ENCODE data around the gene SPAG17. TPM values are rescaled to one million over a fixed set of nuclear protein-coding genes. Genes with fewer than 3 reads are reported as not detected.

The SPAG17 gene
- polyA plus RNA-seq, 4 donors: 0.03 to 0.55 TPM; not detected in 2

DNA sequence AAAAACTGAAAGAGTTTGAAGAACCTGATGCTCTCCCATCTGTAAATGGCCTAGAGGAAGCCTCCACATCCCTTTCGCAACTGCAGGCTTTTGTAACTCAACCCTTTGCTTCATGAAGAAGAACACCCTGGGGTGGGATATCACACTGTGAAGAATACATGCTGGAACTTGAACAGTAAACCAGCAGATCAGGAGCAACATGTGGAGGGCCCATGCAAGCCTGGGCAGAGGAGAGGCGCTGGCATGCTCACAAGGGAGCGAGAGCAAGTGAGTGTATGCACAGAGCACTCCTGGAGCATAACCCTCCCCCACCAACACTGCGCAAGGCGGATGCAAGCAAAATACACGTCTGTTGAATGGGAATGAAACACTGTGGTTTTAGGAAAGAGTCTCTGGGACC lies 24.6 kb upstream of the SPAG17 start:
- H3K27me3 ChIP-seq (ENCODE audit: control insufficient read depth in 3 of 3, insufficient read depth in 3 of 3, low read length in 3 of 3): no peaks in the 10 kb centered on the region
- H3K27ac ChIP-seq (ENCODE audit: low read depth in 1 of 3, low read length in 2 of 3): no peak overlapping the region
- H3K36me3 ChIP-seq (ENCODE audit: control insufficient read depth in 3 of 3, insufficient read depth in 2 of 3, low read depth in 1 of 3, low read length in 3 of 3): no peaks in the 10 kb centered on the region
- FAIRE-seq (no peak), DNase-seq (no peak)
- H3K4me3 ChIP-seq (ENCODE audit: low read depth in 1 of 3, low read length in 3 of 3): no peak overlapping the region
- 75 to 77% (median 76%) methylated on average over 6 of the region's 6 CpGs for WGBS, 3 donors
- H3K4me1 ChIP-seq (ENCODE audit: control insufficient read depth in 3 of 3, insufficient read depth in 2 of 3, low read depth in 1 of 3, low read length in 2 of 3): no peaks in the 10 kb centered on the region
- H3K9me3 ChIP-seq (ENCODE audit: control insufficient read depth in 2 of 2, insufficient read depth in 1 of 2, low read depth in 1 of 2, low read length in 1 of 2): no peaks in the 10 kb centered on the region

DNA sequence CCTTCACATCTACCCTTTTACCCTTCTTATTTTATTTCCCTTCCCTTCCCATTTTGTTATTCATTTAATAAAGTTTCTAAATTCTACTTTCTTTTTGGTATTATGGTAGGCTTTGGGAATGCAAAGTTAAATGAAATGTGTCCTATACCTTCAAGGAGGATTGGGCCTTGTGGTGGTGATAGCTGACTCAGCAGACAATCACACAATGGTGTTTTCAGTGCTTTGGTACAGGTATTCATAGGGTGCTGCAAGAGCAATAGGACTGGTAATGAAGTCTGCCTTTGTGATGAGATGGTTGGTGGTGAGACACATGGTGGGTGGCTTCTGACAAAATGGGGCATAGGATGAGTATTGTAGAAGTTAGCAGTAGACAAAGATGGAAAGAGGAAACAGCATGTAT lies 21.9 kb upstream of the SPAG17 start:
- H3K9me3 ChIP-seq (ENCODE audit: control insufficient read depth in 2 of 2, insufficient read depth in 1 of 2, low read depth in 1 of 2, low read length in 1 of 2): no peaks in the 10 kb centered on the region
- no peaks in the 10 kb centered on the region for H3K4me1 ChIP-seq (ENCODE audit: control insufficient read depth in 3 of 3, insufficient read depth in 2 of 3, low read depth in 1 of 3, low read length in 2 of 3)
- H3K4me3 ChIP-seq (ENCODE audit: low read depth in 1 of 3, low read length in 3 of 3): no peak overlapping the region
- H3K27ac ChIP-seq (ENCODE audit: low read depth in 1 of 3, low read length in 2 of 3): no peak overlapping the region
- DNase-seq: no peak
- FAIRE-seq: no peak
- no peaks in the 10 kb centered on the region for H3K36me3 ChIP-seq (ENCODE audit: control insufficient read depth in 3 of 3, insufficient read depth in 2 of 3, low read depth in 1 of 3, low read length in 3 of 3)
- H3K27me3 ChIP-seq (ENCODE audit: control insufficient read depth in 3 of 3, insufficient read depth in 3 of 3, low read length in 3 of 3): no peaks in the 10 kb centered on the region

DNA sequence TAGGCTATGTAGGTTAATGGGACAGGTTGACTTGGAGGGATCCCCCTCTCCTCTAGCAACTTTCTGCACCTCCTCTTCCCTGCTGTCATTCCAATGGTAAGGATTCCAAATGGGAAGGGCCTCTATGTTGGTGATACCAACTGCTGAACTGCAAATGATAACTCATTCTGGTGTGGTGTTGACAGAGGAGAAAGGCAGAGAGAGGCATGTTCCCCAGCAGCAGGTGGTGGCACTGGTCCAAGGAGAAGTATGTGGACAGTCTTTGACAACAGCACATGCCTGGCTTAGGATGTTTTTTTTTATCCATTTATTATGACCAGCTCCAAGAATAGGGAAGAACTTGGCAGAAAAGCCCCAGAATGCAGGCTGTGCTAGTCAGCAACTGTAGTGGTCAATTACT lies 19.6 kb upstream of the SPAG17 start:
- DNase-seq (no peak), FAIRE-seq (no peak)
- Histone ChIP-seq H3K4me1 (ENCODE audit: control insufficient read depth in 3 of 3, insufficient read depth in 2 of 3, low read depth in 1 of 3, low read length in 2 of 3) (no peaks in the 10 kb centered on the region), H3K4me3 (ENCODE audit: low read depth in 1 of 3, low read length in 3 of 3) (no peak overlapping the region), H3K27me3 (ENCODE audit: control insufficient read depth in 3 of 3, insufficient read depth in 3 of 3, low read length in 3 of 3) (no peaks in the 10 kb centered on the region), H3K9me3 (ENCODE audit: control insufficient read depth in 2 of 2, insufficient read depth in 1 of 2, low read depth in 1 of 2, low read length in 1 of 2) (no peaks in the 10 kb centered on the region), H3K27ac (ENCODE audit: low read depth in 1 of 3, low read length in 2 of 3) (no peak overlapping the region), H3K36me3 (ENCODE audit: control insufficient read depth in 3 of 3, insufficient read depth in 2 of 3, low read depth in 1 of 3, low read length in 3 of 3) (no peaks in the 10 kb centered on the region)

DNA sequence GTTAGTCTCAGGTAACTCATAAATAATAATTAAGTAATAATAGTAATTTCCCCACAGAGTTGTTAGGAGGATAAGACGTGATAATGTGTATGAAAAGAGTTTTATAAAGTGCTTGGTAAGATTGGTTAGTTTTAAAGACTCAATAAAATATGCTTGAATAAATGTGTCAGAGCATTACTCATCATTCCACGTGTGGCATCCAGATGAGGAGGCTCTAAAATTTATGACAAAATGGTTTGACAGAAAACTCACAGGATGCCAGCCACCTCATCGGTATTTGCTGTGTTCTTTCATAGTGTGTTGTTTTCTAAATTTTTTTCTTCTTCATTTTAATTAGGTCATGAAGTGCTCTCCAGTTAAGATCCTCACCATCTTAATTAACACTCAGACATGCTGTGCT lies 19.1 kb upstream of the SPAG17 start:
- H3K4me1 ChIP-seq (ENCODE audit: control insufficient read depth in 3 of 3, insufficient read depth in 2 of 3, low read depth in 1 of 3, low read length in 2 of 3): no peaks in the 10 kb centered on the region
- H3K4me3 ChIP-seq (ENCODE audit: low read depth in 1 of 3, low read length in 3 of 3): no peak overlapping the region
- H3K36me3 ChIP-seq (ENCODE audit: control insufficient read depth in 3 of 3, insufficient read depth in 2 of 3, low read depth in 1 of 3, low read length in 3 of 3): no peaks in the 10 kb centered on the region
- FAIRE-seq: no peak
- H3K27ac ChIP-seq (ENCODE audit: low read depth in 1 of 3, low read length in 2 of 3): no peak overlapping the region
- H3K27me3 ChIP-seq (ENCODE audit: control insufficient read depth in 3 of 3, insufficient read depth in 3 of 3, low read length in 3 of 3): no peaks in the 10 kb centered on the region
- no peak for DNase-seq
- WGBS, 3 donors: 71 to 84% (median 80%) methylated on average over 3 of the region's 3 CpGs
- no peaks in the 10 kb centered on the region for H3K9me3 ChIP-seq (ENCODE audit: control insufficient read depth in 2 of 2, insufficient read depth in 1 of 2, low read depth in 1 of 2, low read length in 1 of 2)

DNA sequence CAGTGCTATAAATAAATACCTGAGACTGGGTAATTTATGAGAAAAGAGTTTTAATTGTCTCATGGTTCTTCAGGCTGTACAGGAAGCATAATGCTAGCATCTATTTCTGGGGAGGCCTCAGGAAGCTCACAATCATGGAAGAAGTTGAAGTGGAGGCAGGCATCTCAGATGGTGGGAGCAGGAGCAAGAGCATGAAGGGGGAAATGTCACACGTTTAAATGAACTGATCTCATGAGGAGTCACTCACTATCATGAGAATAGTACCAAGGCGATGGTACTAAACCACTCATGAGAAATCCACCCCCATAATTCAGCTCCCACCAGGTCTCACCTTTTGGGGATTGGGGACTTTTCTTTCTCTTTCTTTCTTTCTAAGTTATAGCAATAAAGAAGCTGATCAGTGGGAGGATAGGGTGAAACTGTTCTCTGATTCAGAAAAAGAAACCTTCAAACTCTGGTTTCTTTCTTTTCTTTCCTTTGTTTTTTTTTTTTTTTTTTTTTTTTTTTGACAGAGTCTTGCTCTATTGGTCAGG lies 17.1 kb upstream of the SPAG17 start:
- FAIRE-seq (no peak), DNase-seq (no peak)
- 59 to 82% (median 75%) methylated on average over 2 of the region's 2 CpGs for WGBS, 3 donors
- Histone ChIP-seq H3K9me3 (ENCODE audit: control insufficient read depth in 2 of 2, insufficient read depth in 1 of 2, low read depth in 1 of 2, low read length in 1 of 2) (no peaks in the 10 kb centered on the region), H3K4me3 (ENCODE audit: low read depth in 1 of 3, low read length in 3 of 3) (no peak overlapping the region), H3K27ac (ENCODE audit: low read depth in 1 of 3, low read length in 2 of 3) (no peak overlapping the region), H3K27me3 (ENCODE audit: control insufficient read depth in 3 of 3, insufficient read depth in 3 of 3, low read length in 3 of 3) (no peaks in the 10 kb centered on the region), H3K4me1 (ENCODE audit: control insufficient read depth in 3 of 3, insufficient read depth in 2 of 3, low read depth in 1 of 3, low read length in 2 of 3) (no peaks in the 10 kb centered on the region), H3K36me3 (ENCODE audit: control insufficient read depth in 3 of 3, insufficient read depth in 2 of 3, low read depth in 1 of 3, low read length in 3 of 3) (no peaks in the 10 kb centered on the region)

DNA sequence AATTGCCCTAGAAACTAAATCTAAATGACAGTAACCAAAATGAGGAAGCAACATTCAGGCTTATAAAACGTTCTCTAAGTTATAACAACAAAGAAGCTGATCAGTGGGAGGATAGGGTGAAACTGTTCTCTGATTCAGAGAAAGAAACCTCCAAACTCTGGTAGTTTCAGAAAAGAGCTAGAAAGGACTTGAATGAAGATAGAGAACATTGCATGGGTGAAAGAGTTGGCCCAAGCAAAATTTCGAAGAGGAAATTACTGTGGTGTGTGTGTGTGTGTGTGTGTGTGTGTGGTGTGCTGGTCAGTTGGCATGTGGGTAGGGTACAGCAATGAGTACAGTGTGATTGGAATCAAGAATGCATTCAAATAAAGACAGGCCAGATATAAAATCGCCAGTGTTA lies 16.5 kb upstream of the SPAG17 start:
- Histone ChIP-seq H3K27me3 (ENCODE audit: control insufficient read depth in 3 of 3, insufficient read depth in 3 of 3, low read length in 3 of 3) (no peaks in the 10 kb centered on the region), H3K27ac (ENCODE audit: low read depth in 1 of 3, low read length in 2 of 3) (no peak overlapping the region), H3K36me3 (ENCODE audit: control insufficient read depth in 3 of 3, insufficient read depth in 2 of 3, low read depth in 1 of 3, low read length in 3 of 3) (no peaks in the 10 kb centered on the region), H3K9me3 (ENCODE audit: control insufficient read depth in 2 of 2, insufficient read depth in 1 of 2, low read depth in 1 of 2, low read length in 1 of 2) (no peaks in the 10 kb centered on the region), H3K4me1 (ENCODE audit: control insufficient read depth in 3 of 3, insufficient read depth in 2 of 3, low read depth in 1 of 3, low read length in 2 of 3) (no peaks in the 10 kb centered on the region), H3K4me3 (ENCODE audit: low read depth in 1 of 3, low read length in 3 of 3) (no peak overlapping the region)
- no peak for DNase-seq
- 62 to 68% (median 65%) methylated on average over 3 of the region's 3 CpGs for WGBS, 3 donors
- no peak for FAIRE-seq

DNA sequence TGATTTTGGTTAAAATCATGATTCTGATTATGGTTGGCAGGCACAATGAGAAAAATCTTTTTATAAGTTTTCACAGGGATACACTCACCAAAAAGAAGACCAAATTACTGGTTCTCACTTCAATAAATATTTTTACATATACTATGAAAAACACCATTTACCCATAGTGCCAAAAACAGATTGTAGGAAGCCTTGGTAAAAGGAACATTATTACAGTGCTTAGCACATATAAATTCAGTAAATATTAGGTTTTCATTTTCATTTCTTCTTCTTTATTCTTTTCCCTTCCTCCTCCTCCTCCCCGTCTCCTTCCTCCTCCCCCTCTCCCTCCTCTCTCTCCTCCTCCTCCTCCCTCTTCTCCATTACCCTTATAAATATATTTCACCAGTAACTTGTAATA lies 15.8 kb upstream of the SPAG17 start:
- no peaks in the 10 kb centered on the region for H3K36me3 ChIP-seq (ENCODE audit: control insufficient read depth in 3 of 3, insufficient read depth in 2 of 3, low read depth in 1 of 3, low read length in 3 of 3)

DNA sequence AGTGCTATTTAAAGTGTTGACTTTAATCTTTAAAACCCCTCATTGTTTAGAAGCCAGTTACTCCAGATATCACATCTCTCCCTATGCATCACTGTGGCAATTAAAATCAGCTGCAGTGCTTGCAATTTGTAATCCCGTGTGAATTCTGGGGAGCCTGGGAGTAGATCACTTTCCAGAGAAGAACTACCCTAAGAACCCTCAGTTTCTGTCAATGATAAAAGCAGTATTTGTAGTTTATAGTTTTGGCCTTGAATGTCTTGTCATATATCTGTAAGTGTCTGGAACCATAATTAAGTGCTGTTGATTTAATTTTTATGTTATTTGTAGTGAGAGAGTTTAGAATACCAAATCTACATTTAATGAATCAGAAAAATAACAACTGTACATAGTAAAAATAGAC lies 5.5 kb upstream of the SPAG17 start:
- Histone ChIP-seq H3K4me1 (ENCODE audit: control insufficient read depth in 3 of 3, insufficient read depth in 2 of 3, low read depth in 1 of 3, low read length in 2 of 3) (peaks cover 0 to under 1% (median 0%) of the 10 kb centered on the region in 3 donors), H3K4me3 (ENCODE audit: low read depth in 1 of 3, low read length in 3 of 3) (no peak overlapping the region), H3K9me3 (ENCODE audit: control insufficient read depth in 2 of 2, insufficient read depth in 1 of 2, low read depth in 1 of 2, low read length in 1 of 2) (no peaks in the 10 kb centered on the region), H3K27me3 (ENCODE audit: control insufficient read depth in 3 of 3, insufficient read depth in 3 of 3, low read length in 3 of 3) (no peaks in the 10 kb centered on the region), H3K27ac (ENCODE audit: low read depth in 1 of 3, low read length in 2 of 3) (no peak overlapping the region), H3K36me3 (ENCODE audit: control insufficient read depth in 3 of 3, insufficient read depth in 2 of 3, low read depth in 1 of 3, low read length in 3 of 3) (no peaks in the 10 kb centered on the region)
- WGBS, 3 donors: 64 to 74% (median 70%) methylated on average over 1 of the region's 1 CpG
- no peak for FAIRE-seq
- no peak for DNase-seq

More for the DNA sequence above, 15.8 kb upstream of the SPAG17 start:
- WGBS, 3 donors: 50 to 79% (median 72%) methylated on average over 1 of the region's 1 CpG
- DNase-seq (no peak), FAIRE-seq (no peak)
- Histone ChIP-seq H3K4me1 (ENCODE audit: control insufficient read depth in 3 of 3, insufficient read depth in 2 of 3, low read depth in 1 of 3, low read length in 2 of 3) (no peaks in the 10 kb centered on the region), H3K27me3 (ENCODE audit: control insufficient read depth in 3 of 3, insufficient read depth in 3 of 3, low read length in 3 of 3) (no peaks in the 10 kb centered on the region), H3K27ac (ENCODE audit: low read depth in 1 of 3, low read length in 2 of 3) (no peak overlapping the region), H3K4me3 (ENCODE audit: low read depth in 1 of 3, low read length in 3 of 3) (no peak overlapping the region), H3K9me3 (ENCODE audit: control insufficient read depth in 2 of 2, insufficient read depth in 1 of 2, low read depth in 1 of 2, low read length in 1 of 2) (no peaks in the 10 kb centered on the region)

DNA sequence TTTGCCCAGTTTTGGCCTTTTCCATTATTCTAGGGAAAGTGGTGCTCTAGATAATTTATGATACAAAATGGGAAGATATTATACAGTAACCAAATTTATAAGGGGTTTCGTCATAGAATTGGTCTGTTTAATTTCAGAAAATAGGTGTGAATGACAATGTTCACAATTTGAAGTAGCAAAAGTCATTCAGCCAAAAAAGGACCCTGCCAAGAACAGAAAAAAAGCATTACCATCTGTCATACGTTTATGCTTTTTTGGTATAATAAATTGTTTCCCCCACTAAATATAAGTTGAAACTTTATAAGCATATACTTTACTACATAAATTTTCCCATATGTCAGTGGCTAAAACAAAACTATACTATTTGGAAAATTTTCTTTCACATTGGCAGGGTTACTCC lies 4.5 kb upstream of the SPAG17 start:
- FAIRE-seq: no peak
- no peaks in the 10 kb centered on the region for H3K9me3 ChIP-seq (ENCODE audit: control insufficient read depth in 2 of 2, insufficient read depth in 1 of 2, low read depth in 1 of 2, low read length in 1 of 2)
- no peaks in the 10 kb centered on the region for H3K36me3 ChIP-seq (ENCODE audit: control insufficient read depth in 3 of 3, insufficient read depth in 2 of 3, low read depth in 1 of 3, low read length in 3 of 3)
- H3K27me3 ChIP-seq (ENCODE audit: control insufficient read depth in 3 of 3, insufficient read depth in 3 of 3, low read length in 3 of 3): no peaks in the 10 kb centered on the region
- peaks cover 0 to 4% (median 0%) of the 10 kb centered on the region in 3 donors for H3K4me1 ChIP-seq (ENCODE audit: control insufficient read depth in 3 of 3, insufficient read depth in 2 of 3, low read depth in 1 of 3, low read length in 2 of 3)
- no peak overlapping the region for H3K4me3 ChIP-seq (ENCODE audit: low read depth in 1 of 3, low read length in 3 of 3)
- no peak overlapping the region for H3K27ac ChIP-seq (ENCODE audit: low read depth in 1 of 3, low read length in 2 of 3)
- no peak for DNase-seq
- WGBS, 3 donors: 41 to 52% (median 51%) methylated on average over 2 of the region's 2 CpGs

Measured in small intestine (tissue), 7 donors.